Inflammatory macrophage treated with lipopolysaccharide for 1 hour (primary cell): ENCODE measurements around the gene PIGR.

ENCODE experiments used
- DNase-seq, 2 donors: peaks; one replicate each; pipeline ENCODE4 v3.0.0-alpha.2; 2020 to 2022

Gene PIGR, protein sequence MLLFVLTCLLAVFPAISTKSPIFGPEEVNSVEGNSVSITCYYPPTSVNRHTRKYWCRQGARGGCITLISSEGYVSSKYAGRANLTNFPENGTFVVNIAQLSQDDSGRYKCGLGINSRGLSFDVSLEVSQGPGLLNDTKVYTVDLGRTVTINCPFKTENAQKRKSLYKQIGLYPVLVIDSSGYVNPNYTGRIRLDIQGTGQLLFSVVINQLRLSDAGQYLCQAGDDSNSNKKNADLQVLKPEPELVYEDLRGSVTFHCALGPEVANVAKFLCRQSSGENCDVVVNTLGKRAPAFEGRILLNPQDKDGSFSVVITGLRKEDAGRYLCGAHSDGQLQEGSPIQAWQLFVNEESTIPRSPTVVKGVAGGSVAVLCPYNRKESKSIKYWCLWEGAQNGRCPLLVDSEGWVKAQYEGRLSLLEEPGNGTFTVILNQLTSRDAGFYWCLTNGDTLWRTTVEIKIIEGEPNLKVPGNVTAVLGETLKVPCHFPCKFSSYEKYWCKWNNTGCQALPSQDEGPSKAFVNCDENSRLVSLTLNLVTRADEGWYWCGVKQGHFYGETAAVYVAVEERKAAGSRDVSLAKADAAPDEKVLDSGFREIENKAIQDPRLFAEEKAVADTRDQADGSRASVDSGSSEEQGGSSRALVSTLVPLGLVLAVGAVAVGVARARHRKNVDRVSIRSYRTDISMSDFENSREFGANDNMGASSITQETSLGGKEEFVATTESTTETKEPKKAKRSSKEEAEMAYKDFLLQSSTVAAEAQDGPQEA

DNA sequence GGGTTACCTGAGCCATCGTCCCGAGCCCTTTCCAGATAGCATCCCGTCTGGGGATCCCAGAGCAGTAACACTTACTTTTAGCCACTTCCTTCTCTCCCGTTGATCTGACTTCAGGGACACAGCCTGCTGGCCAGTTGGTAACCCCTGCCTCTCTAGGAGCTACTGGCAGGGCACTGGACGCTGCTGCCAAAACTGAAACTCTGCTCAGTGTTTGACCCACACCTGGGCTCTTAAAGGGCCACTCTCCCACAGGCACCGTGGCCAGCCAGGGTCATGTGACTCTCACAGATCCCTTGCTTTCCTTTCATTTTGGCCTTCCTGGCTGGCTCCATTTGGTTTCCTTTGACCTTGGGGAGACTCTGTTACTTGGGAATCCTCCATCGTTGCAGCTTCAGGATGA is at the start of gene PIGR:
Gene PIGR (minus strand): TSS at position 206 of the 400 bp plus-strand sequence. CDS start 5,935 bp downstream, outside the sequence.
- DNase-seq, result no peak

DNA sequence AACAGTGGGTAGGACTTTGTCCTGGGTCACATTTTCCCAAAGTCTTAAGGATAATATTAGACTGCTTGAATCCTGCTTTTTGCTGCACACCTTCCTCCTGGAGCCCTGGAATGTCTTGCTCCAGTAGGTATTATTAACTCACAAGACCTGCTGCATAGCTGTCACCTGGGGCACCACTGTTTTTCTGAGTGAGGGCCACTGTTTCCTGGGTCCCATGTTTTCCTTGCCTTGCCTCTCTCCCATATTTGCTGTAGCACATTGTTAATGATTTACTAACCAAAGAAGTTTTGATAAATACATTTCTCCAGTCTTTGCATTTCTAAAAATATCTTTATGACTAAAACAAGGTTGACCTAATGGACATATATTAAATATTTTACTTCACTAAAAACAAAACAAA is 46.5 kb upstream of the PIGR start:
- DNase-seq, result no peak

DNA sequence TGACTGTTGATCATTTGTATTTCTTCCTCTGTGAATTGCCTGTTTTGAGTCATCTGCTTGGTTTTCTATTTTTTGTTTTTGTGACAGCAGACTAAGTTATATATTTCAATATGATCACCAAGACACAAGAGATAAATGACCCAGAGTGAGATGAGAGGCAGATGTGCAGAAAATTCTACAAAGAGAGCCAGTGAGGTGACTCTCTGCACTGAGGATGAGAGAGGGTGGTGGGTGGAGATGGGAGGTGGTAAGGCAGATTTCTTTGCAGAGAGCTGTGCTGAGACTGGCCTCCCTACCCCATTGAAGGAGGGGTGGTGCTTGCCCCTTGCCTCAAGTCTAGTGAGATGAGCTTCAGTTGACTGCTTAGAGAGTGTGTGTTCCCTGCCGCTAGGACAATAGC is 41.6 kb upstream of the PIGR start:
- no peak for DNase-seq

DNA sequence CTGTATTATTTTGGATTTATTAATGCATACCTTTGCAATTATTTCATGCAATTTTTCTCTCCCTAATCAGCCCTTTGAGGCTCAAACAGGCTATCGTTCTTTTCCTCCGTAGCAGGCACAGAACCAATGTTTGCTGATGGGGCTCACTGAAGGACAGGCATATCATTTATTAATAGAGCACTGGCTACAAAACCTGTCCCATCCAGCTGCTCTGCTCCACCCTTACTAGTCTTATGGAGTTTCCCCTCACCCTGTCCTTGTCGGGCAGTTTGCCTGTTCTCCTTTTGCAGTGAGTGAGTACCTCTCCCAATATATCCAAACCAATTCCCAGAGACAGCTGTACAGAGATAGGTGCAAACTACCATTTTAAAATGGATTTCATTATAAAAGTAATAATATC is 40.6 kb upstream of the PIGR start:
- DNase-seq, result no peak

DNA sequence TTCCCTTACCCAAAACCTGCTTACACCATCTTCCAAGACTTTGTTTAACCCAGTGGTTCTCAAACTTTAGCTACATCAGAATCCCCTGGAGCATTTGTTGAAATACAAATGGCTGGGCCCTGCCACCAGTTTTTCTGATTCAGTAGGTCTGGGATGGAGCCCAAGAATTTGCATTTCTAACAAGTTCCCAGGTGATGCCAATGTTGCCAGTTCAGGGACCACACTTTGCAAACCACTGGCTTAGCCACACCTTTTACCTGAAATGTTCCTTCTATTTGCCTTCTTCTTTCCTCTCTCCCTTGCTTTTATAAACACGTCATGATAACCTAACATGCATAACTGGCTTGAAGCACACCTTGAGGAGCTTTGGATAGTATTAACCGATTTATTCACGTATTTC is 40.1 kb upstream of the PIGR start:
- no peak for DNase-seq

DNA sequence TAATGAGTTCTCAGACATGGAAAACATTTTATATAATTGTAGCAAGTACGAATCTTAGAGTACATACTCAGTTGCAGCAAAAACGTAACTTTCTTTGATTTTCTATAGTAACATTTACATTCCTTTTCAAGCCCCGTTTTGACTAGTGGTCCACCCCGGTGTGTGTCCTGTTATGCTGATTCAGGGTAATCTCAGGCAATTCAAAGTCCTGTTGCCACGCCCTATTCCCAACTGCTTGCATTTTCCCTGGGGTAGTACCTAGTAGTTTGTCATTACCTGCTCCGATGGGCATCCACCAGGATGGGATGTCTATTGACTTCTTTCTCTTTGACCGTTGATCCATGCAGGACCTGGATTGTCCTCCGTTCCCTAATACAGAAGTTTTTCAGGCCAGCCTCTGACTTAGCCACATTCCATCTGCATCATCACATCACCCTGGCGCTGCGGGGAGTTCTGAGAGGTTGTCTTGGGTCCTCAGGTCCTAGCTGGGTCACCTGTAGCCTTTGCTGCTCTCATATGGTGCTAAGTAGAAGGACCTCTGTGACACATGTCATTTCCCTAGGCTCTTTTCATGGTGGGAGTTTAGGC is 39.0 kb upstream of the PIGR start:
- no peak for DNase-seq

DNA sequence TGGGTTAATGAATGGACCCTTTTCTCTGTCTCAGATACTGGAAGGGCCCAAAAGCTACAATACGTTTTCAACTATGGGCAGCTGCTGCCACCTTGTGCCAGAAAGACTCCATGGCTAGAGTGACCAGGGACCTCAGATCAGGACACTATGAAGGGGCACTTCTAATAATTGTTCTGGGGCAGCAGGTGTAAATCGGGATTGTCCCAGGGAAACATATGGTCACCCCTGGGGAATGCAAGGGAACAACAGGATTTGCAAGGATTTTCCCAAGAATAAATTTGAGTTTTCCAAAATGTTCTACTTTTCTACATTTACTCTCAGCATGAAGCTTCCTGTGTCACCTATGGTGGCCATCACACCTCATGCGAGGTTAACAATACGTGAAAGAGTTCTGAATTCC is 36.0 kb upstream of the PIGR start:
- peak; percentile 42 to 84 for DNase-seq

DNA sequence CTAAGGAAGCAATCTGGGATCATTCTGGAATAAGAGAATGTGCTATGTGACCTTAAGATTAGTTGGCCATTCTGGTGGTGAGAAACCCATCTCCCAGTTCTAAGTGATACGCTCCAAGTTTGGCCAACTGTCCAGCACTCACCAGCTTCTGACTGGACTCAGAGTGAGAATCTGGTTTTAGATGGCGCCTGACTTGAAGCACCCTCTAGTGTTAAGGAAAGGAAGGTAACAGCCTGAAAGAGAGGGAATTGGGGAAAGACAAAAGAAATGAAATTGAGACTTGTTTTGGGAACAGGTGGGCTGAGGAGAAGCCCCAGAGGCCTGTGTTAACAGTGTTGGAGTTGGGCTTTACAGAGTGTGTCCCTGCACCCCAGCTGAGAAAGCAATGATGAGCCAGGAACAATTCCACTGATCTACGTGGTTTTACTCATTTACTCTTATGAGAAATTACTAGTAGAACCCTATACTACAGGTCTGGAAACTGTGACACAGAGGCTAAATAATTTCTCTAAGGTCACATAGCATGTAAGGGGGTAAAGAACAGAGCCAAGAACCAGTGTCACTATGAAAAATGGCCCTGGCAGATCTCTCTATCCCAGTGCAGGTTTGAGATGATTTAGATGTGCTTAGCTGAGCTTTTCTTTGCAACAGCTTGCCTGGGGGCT is 33.2 kb upstream of the PIGR start:
- peak in 1 of 2 donors; percentile 47 for DNase-seq

DNA sequence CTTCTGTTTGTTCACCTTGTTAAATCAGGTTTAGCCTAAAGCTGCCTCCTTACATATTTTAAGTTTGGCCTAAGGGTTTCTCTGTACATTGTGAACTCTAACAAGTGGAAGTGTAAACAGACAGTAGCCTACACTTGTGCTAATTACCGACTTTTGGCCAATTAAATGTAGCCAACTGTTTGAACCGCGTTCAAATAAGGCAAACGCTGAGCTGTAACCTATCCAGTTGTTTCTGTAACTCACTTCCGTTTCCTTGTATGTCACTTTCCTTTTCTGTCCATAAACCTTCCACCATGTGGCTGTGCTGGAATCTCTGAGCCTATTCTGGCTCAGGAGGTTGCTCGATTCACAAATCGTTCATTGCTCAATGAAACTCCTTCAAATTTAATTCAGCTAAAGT is 32.0 kb upstream of the PIGR start:
- DNase-seq, result no peak

DNA sequence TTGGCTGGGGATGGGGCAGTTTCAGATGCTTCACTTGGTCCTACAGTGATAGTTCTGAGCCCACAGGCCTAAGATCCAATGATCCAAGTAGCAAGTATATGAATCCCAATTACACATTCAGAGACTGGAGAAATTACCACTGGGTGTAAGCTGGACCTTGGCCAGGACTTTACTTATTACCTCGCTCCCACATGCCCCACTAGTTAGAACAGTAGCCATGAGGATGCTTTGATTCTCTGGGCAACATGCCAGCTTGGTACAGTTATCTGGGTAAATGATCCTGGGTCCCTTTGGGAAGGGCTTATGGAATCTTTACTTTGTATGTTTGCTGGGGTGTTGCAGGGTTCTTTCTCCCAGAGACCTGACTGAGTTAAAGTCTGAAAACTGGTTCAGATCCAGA is 29.0 kb upstream of the PIGR start:
- no peak for DNase-seq

DNA sequence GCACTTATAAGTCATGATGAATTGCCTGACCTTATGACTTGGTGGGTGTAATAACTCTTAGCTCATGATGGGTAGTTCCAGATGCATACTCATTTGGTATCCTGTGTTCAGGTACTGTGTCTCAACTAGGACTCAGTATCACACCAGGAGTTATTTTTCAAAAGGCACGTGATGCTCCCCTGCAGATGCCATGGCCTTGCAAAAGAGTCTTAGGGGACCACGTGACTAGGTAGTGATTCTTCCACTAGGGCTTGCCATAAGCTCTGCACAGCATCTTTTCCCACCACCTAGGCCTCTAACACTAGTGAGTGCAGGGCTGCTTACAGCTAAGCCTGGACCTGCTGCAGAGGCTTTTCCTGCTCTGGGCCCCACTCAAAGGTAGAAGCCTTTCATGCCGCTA is 27.9 kb upstream of the PIGR start:
- no peak for DNase-seq

DNA sequence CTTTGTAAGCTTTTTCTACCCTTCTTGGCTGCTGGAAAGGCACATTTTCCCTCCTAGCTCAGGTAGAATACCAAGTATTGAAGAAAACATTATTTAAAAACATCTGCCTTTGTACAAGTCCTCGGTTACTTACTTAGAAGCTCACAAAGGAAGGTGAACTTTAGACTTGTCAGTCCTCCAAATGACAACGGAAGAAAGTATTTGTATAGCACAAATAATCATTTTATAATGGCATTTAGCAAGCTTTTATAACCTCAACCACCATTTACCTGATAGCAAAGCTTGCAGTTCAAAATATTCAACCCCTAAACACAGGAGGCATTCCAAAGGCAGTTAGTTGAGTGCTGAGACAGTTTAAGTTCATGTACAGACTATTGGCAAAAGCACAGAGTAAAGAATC is 26.5 kb upstream of the PIGR start:
- DNase-seq, result no peak

DNA sequence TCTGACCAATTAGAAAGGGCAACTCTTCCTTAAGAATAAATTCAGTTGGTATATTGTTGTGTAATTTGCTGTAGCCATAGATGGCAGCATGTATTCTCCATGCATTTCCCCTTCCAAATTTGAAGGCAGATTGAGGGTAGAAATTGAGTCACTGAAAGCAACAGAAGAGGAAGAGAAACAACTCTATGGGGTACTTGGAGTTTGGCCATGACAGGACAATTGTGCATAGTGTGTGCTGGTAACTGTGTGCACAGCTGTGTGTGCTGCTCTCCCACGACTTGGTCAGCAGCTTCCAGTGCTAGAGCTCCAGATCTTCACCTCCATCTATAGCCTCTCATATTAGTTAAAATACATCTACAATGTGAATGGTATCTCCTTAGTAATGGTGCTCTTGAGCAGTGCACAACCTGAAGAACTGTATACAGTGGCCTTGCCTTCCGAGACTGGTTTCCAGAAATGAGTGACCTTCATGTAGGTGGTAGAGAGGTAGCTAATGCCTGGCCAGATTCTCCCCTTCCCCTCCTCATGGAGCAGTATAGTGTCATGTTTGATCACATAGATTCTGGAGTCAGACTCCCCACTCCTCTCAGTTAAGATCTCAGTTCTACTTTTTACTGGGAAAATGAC is 24.9 kb upstream of the PIGR start:
- DNase-seq, result peak; percentile 62 to 77

DNA sequence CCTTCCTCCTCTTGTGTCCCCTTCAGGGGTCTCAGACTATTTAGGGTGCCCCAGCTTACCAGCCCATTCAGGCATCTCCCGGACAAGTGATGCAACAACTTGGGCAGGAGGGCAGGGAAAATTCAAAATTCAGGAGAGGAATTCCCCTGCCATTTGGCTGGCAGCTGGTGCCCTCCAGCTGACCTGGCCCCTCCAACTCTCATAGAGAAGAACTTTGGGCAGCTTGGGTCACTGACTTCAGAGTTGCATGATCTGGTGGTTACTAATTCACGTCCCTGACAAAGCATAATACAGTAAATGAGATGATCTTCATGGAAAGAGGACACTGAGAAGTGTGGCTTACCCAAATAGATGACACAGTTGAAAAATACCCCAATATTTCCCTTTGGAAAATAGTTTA is 24.2 kb upstream of the PIGR start, which contains the start of gene FCAMR:
Gene FCAMR (minus strand): TSS at position 15 of the 400 bp plus-strand sequence. CDS start 335 bp downstream, outside the sequence.
- peak; percentile 66 to 88 for DNase-seq

DNA sequence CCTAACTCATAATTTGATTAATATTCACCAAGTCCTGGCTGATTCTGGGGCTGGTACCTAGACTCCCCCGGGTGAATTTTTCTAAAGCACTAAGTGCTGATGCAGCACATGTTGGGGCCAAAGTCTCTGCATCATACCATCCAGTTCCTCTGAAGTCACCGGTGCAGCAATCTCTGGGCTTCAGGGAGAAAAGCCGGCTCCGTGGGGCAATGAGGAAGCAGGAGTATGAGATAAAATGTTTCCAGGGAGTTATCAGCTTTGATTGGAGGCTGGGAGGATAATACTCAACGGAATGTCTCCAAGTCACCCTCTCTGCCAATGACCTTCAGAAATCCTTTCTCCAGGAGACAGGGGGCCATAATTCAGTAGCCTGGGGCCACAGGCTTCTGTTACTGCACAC is 22.8 kb upstream of the PIGR start:
- peak; percentile 42 to 70 for DNase-seq

DNA sequence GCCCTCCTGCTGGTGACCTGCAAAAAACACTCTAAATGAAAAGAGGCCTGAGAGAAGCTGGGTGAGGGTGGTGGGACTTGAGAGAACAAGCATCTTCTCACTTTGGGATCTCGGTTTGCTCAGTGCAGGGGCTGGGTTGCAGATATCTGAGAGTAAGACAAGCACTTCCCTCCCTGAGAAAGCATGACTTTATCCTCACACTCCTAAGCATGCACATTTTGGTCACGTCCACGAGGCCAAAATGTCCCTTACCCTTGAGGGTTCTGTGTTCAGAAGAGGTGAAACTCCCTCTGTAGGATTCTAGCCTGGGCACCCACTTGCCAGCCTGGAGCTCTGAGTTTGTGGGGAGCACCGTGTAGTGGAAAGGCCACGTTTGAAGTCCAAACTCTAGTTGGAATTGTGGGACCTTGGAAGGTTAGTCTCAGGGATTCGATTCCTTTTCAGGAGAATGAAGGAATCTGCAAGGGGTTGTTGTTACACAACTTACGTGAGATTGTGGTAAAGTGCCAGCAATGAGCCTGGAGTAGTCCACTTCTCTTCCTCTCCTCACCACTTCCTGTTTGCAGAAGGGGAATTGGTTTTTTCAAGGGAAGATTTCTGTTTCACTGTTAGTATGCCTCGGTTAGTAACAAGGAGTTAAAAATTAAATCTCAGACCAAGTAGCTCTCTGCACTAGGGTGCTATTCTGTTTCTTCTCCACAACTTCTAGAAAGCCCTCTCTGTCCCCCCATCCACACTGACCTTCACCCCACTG is 21.0 kb upstream of the PIGR start:
- peak; percentile 80 to 81 for DNase-seq

DNA sequence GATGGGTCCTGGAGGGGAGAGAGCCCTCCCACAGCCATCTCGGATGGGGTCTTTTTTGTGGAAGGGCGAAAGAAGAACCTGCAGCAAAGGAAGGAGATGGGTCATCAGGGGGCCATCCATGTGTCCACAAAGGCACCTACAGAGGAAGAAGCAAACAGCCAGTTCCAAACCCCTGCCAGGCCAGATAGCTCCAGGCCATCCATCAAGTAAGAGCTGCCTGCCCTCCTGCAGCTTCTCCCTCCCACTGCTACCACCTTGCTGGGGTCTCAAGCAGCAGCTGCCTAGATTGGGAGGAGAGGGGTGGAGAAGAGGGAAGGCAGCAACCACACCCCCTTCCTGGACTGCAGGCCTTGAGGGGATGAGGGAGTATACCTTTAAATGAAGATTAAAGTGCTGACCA is 19.5 kb upstream of the PIGR start:
- no peak for DNase-seq

DNA sequence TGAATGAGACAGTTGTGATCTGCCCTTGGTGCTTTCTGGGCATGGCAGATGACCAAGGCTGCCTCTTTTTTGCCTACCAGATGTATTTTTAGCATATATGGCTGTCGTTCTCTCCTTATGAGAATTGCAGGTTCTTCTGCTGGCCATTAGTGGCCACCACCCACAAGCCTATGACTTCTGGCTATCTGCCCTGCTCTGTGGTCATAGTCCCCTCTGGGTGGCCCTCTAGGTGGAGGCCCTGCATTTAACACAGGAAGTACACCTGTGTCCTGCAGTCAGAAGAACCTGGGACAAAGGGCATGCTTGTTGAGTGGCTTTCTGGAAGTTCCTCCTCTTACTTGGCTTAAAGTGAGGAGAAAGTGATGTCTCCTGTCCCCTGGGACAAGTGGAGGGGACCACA is 17.5 kb upstream of the PIGR start:
- DNase-seq, result no peak

DNA sequence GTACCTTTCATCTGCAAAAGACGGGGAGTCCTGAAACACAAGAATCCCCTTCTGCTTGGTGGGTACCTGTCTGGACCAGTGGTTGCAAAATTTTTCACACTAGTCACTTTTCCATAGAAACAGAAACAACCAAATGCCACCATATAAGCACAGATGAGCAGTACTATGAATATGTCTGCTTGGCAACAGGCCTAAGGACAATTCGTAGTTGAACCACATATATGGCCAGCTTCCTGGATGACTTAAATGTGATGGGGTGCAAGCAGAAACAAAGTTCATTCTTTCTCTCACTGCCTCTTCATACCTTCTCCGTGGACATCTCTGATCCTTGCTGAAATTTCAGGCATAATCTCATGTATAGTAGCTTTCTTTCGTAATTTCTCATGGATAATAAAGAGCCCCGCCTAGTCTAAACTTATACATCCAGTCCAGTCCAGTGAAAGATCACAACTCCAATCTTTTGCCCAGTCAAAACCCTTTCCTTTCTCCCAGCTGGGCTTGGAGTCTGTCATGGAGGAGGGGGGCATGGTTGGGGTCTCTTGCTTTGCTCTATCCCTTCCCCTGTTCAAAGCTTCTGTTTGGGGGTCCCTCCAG is 16.9 kb upstream of the PIGR start:
- DNase-seq, result no peak

DNA sequence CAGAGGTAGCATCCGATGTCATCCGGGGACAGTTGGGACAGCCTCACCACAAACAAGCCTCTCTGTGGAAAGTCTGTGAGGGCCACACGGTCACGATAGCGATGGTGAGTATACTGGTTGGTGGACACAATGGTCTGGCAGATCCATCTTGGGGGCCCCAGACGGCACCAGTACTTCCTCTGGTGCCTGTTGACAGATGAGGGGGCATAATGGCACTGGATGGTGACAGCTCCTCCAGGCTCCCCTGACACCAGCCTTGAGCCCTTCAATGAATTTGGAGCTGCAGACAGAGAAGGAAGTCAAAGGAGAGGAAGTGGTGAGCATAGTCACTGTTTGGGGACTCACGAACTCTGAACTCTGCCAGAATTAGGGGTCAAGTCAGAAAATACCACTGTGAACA is 16.0 kb upstream of the PIGR start:
- peak in 1 of 2 donors; percentile 52 for DNase-seq

DNA sequence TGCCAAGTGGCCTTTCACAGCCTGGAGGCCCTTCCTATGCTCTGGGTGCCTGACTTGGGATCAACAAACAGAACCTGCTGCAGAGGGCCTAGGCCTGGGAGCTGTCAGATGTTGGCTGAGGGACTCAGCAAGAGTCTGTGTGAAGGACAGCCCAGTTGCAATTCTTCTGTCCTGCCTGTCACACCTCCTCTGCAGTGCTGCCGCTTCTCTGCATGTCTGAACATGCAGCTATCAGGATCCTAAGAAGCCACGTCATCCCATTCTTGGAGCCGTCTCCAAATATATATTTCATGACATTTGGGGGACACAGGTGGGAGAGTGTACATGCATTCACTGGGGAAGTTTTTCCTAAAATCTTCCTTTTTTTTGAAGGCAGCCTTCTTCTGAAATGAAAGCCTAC is 15.4 kb upstream of the PIGR start:
- DNase-seq, result no peak
